ENCODE data around the gene SPPL2B.

GRCh38 chr19:2351591-2351990 is 23.1 kb downstream of the SPPL2B start:
- TF ChIP-seq SRSF1 (IDR thresholded peaks at IDR 0.05; ENCODE audit: low read depth, low read length) = no peak
- TF ChIP-seq HINFP (tag; conservative IDR thresholded peaks at IDR 0.05; ENCODE audit: low read depth) = no peak
- no peak for TF ChIP-seq SP2 (IDR thresholded peaks at IDR 0.05; ENCODE audit: extremely low read depth, low read depth, low read length, poor library complexity, severe bottlenecking)
- no peak for TF ChIP-seq GABPB1 (CRISPR knock-in tag; IDR thresholded peaks at IDR 0.05)
- TF ChIP-seq, protein P1, sequence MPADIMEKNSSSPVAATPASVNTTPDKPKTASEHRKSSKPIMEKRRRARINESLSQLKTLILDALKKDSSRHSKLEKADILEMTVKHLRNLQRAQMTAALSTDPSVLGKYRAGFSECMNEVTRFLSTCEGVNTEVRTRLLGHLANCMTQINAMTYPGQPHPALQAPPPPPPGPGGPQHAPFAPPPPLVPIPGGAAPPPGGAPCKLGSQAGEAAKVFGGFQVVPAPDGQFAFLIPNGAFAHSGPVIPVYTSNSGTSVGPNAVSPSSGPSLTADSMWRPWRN (IDR thresholded peaks at IDR 0.05; ENCODE audit: low read depth) = no peak
- no peak for TF ChIP-seq ZNF274 (IDR thresholded peaks at IDR 0.05; ENCODE audit: borderline replicate concordance, low read depth, low read length)
- TF ChIP-seq CREB3 (tag; conservative IDR thresholded peaks at IDR 0.05; ENCODE audit: low read depth) = no peak
- TF ChIP-seq, protein P2, sequence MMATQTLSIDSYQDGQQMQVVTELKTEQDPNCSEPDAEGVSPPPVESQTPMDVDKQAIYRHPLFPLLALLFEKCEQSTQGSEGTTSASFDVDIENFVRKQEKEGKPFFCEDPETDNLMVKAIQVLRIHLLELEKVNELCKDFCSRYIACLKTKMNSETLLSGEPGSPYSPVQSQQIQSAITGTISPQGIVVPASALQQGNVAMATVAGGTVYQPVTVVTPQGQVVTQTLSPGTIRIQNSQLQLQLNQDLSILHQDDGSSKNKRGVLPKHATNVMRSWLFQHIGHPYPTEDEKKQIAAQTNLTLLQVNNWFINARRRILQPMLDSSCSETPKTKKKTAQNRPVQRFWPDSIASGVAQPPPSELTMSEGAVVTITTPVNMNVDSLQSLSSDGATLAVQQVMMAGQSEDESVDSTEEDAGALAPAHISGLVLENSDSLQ (IDR thresholded peaks at IDR 0.05) = no peak
- no peak for TF ChIP-seq POLR2A (conservative IDR thresholded peaks at IDR 0.05)
- TF ChIP-seq HEY1 (CRISPR knock-in tag; IDR thresholded peaks at IDR 0.05; ENCODE audit: borderline replicate concordance) = no peak
- TF ChIP-seq TAF1 (IDR thresholded peaks at IDR 0.05; ENCODE audit: control insufficient read depth, extremely low read depth, insufficient read depth, low read length, severe bottlenecking) = no peak
- TF ChIP-seq ZFX (CRISPR knock-in tag; IDR thresholded peaks at IDR 0.05) = no peak
- TF ChIP-seq, protein P3, sequence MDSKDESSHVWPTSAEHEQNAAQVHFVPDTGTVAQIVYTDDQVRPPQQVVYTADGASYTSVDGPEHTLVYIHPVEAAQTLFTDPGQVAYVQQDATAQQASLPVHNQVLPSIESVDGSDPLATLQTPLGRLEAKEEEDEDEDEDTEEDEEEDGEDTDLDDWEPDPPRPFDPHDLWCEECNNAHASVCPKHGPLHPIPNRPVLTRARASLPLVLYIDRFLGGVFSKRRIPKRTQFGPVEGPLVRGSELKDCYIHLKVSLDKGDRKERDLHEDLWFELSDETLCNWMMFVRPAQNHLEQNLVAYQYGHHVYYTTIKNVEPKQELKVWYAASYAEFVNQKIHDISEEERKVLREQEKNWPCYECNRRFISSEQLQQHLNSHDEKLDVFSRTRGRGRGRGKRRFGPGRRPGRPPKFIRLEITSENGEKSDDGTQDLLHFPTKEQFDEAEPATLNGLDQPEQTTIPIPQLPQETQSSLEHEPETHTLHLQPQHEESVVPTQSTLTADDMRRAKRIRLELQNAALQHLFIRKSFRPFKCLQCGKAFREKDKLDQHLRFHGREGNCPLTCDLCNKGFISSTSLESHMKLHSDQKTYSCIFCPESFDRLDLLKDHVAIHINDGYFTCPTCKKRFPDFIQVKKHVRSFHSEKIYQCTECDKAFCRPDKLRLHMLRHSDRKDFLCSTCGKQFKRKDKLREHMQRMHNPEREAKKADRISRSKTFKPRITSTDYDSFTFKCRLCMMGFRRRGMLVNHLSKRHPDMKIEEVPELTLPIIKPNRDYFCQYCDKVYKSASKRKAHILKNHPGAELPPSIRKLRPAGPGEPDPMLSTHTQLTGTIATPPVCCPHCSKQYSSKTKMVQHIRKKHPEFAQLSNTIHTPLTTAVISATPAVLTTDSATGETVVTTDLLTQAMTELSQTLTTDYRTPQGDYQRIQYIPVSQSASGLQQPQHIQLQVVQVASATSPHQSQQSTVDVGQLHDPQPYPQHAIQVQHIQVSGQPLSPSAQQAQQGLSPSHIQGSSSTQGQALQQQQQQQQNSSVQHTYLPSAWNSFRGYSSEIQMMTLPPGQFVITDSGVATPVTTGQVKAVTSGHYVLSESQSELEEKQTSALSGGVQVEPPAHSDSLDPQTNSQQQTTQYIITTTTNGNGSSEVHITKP (IDR thresholded peaks at IDR 0.05; ENCODE audit: partially characterized antibody) = no peak
- no peak for TF ChIP-seq ESRRA (IDR thresholded peaks at IDR 0.05; ENCODE audit: borderline replicate concordance, low read depth)

Data from K562 (cell line).